Right lobe of liver (tissue), 6 donors: ENCODE measurements around the gene PRKAG2. TPM values are rescaled to one million over a fixed set of nuclear protein-coding genes. Genes with fewer than 3 reads are reported as not detected.

ENCODE experiments used
- ATAC-seq, 4 donors: fragments of 200-7000 bp; cut with Tn5 transposase; one replicate each; pipeline ENCODE4 v1.9.1; 2020; ENCODE audit warnings: mild to moderate bottlenecking in 4 of 4, moderate library complexity in 4 of 4
- DNase-seq, 3 donors: peaks; one replicate each; pipeline ENCODE4 v3.0.0-alpha.2; 2020
- H3K27ac ChIP-seq, 3 donors: fragments of 200-600 bp; one replicate each; pipeline ENCODE4 v1.8.0; 2022
- H3K27me3 ChIP-seq, 2 donors: fragments of 200-600 bp; one replicate each; pipeline ENCODE4 v1.8.0; 2022
- H3K36me3 ChIP-seq, 4 donors: fragments of 200-600 bp; sonication (generic) in 1 of 4; one replicate each; pipeline versions ENCODE4 v1.5.1 to v1.8.0; 2017 to 2022; ENCODE audit warnings: control low read depth in 1 of 4
- H3K4me1 ChIP-seq, 4 donors: fragments of 200-600 bp; sonication (generic) in 1 of 4; one replicate each; pipeline versions ENCODE4 v1.5.1 to v1.8.0; 2017 to 2022; ENCODE audit warnings: control low read depth in 1 of 4
- H3K4me3 ChIP-seq, 3 donors: fragments of 200-600 bp; one replicate each; pipeline ENCODE4 v1.8.0; 2022
- H3K9me3 ChIP-seq, 4 donors: fragments of 200-600 bp; sonication (generic) in 1 of 4; one replicate each; pipeline versions ENCODE4 v1.5.1 to v1.8.0; 2017 to 2022; ENCODE audit warnings: control low read depth in 1 of 4
- CTCF ChIP-seq, 4 donors: fragments of 200-600 bp in 3 of 4; fragments of 450-650 bp in 1 of 4; IDR thresholded peaks; one replicate each; pipeline versions ENCODE4 v1.5.1 to v1.8.0; 2016 to 2022; ENCODE audit warnings: antibody characterized with exemption in 4 of 4, mild to moderate bottlenecking in 2 of 4
- POLR2A ChIP-seq: fragments of 450-650 bp; IDR thresholded peaks from one replicate; pipeline ENCODE4 v1.6.1; 2017; ENCODE audit warnings: antibody characterized with exemption, mild to moderate bottlenecking
- WGBS: methylation state at CpG from one replicate; pipeline ENCODE4 v1.1.6; 2018; ENCODE audit warnings: low coverage, low lambda C conversion rate; ENCODE audit not compliant: insufficient coverage; ENCODE audit errors: missing lambda C conversion rate; 5-methylcytosine and 5-hydroxymethylcytosine counted together
- intact Hi-C, 2 donors: fragments of 100-400 bp; cut with DNase I; formaldehyde crosslinking; loops; one replicate each; pipeline versions ENCODE4 v1.11.2 to v1.14.1; 2022
- total RNA-seq, 6 experiments: library from RNA; depleted of rRNA in 2 of 6; stranded (reverse); fragments of >200 nt in 2 of 6; fragmentation: NEBNext Ultra II Directional in 3 of 6; extraction: Animal tissue kit (Norgen Biotek cat#: 25700) in 3 of 6; gene quantifications; one replicate each; pipeline versions ENCODE4 v1.1.0 to v1.2.4, GENCODE V29; 2016 to 2023
- donor health status: DM: no; HTN: yes; CAD: no.
- donor health status: DM: no; HTN: no; CAD: no.
- donor health status: DM: no; HTN: no; CAD: no.
- donor health status: DM: no; HTN: yes; CAD: no.
- donor health status: DM: no; HTN: yes; CAD: no.

The PRKAG2 gene
- total RNA-seq, 6 experiments from 2014 or later, result 20.6 to 63.6 (median 29.5) TPM

GRCh38 chr7:151715666-151716315 lies 161.1 kb downstream of the PRKAG2 start:
- no peak for TF ChIP-seq POLR2A
- no peak for TF ChIP-seq CTCF (IDR thresholded peaks at IDR 0.05)
- Histone ChIP-seq H3K27me3 (no peaks in the 10 kb centered on the region), H3K36me3 (no peaks in the 10 kb centered on the region), H3K4me3 (no peak overlapping the region), H3K4me1 (peaks cover 0 to 57% (median 26%) of the 10 kb centered on the region in 4 donors), H3K9me3 (no peaks in the 10 kb centered on the region), H3K27ac (peak overlapping the region in 2 of 3 donors; percentile 84 to 90)
- no peak for DNase-seq
- 56% methylated on average over 11 of the region's 14 CpGs for WGBS
- intact Hi-C loops, result no loop called here
- ATAC-seq, result peak in 3 of 4 donors; percentile 19 to 41 (median 23)

GRCh38 chr7:151714201-151714600 lies 162.7 kb downstream of the PRKAG2 start:
- ATAC-seq (no peak), DNase-seq (peak in 1 of 3 donors; percentile 48)
- TF ChIP-seq POLR2A (no peak), CTCF (IDR thresholded peaks at IDR 0.05) (no peak)
- Histone ChIP-seq H3K27ac (peak overlapping the region in 2 of 3 donors; percentile 68 to 95), H3K4me1 (peaks cover 0 to 69% (median 31%) of the 10 kb centered on the region in 4 donors), H3K27me3 (no peaks in the 10 kb centered on the region), H3K9me3 (no peaks in the 10 kb centered on the region), H3K4me3 (no peak overlapping the region), H3K36me3 (no peaks in the 10 kb centered on the region)
- intact Hi-C loops, result no loop called here
- 96% methylated on average over 11 of the region's 24 CpGs for WGBS

GRCh38 chr7:151712810-151713125 lies 164.1 kb downstream of the PRKAG2 start:
- Histone ChIP-seq H3K27me3 (no peaks in the 10 kb centered on the region), H3K27ac (peak overlapping the region in 2 of 3 donors; percentile 68 to 95), H3K36me3 (no peaks in the 10 kb centered on the region), H3K4me1 (peaks cover 0 to 60% (median 31%) of the 10 kb centered on the region in 4 donors), H3K9me3 (no peaks in the 10 kb centered on the region), H3K4me3 (no peak overlapping the region)
- no peak for DNase-seq
- no peak for TF ChIP-seq POLR2A
- no peak for TF ChIP-seq CTCF (IDR thresholded peaks at IDR 0.05)
- 48% methylated on average over 7 of the region's 7 CpGs for WGBS
- no peak for ATAC-seq
- intact Hi-C loops, result no loop called here

- peak overlapping the region; percentile 53 to 96 (median 95) for H3K27ac ChIP-seq
- 28% methylated on average over 4 of the region's 25 CpGs for WGBS
- intact Hi-C loops, result no loop called here
- H3K4me3 ChIP-seq, result peak overlapping the region in 2 of 3 donors; percentile 8 to 27
- TF ChIP-seq CTCF (IDR thresholded peaks at IDR 0.05) (no peak), POLR2A (peak; percentile 61)
- ATAC-seq, result peak; percentile 75 to 88 (median 83)
- DNase-seq, result peak; percentile 89 to 97 (median 96)
- H3K9me3 ChIP-seq, result no peaks in the 10 kb centered on the region
- H3K27me3 ChIP-seq, result no peaks in the 10 kb centered on the region
- H3K4me1 ChIP-seq, result peaks cover 0 to 55% (median 29%) of the 10 kb centered on the region in 4 donors
- no peaks in the 10 kb centered on the region for H3K36me3 ChIP-seq
These were observed 164.8 kb downstream of the PRKAG2 start for GRCh38 chr7:151711906-151712809.
